Dermis blood vessel endothelial cell (primary cell): ENCODE data around the gene DTX2. TPM values are rescaled to one million over a fixed set of nuclear protein-coding genes. Genes with fewer than 3 reads are reported as not detected.
"Not testable (repeated sequence)": the region's sequence is repeated elsewhere in the genome, so short reads cannot be mapped to it uniquely, and the experiment has no call there.

Experiments
- DNase-seq: peaks from one replicate; pipeline ENCODE4 v3.0.0; 2010
- total RNA-seq: library from RNA; depleted of rRNA; stranded (reverse); fragments of >200 nt; gene quantifications from 2 replicates; pipeline ENCODE4 v1.2.3, GENCODE V29; 2014

The DTX2 gene
- total RNA-seq, 1 donor from 2014 or later, result 3.6 TPM

- DNase-seq, result no peak
These were observed 52.6 kb downstream of the DTX2 start for GRCh38 chr7:76513817-76514799.

GRCh38 chr7:76514926-76515771 is 53.6 kb downstream of the DTX2 start:
- DNase-seq, result no peak

DNA sequence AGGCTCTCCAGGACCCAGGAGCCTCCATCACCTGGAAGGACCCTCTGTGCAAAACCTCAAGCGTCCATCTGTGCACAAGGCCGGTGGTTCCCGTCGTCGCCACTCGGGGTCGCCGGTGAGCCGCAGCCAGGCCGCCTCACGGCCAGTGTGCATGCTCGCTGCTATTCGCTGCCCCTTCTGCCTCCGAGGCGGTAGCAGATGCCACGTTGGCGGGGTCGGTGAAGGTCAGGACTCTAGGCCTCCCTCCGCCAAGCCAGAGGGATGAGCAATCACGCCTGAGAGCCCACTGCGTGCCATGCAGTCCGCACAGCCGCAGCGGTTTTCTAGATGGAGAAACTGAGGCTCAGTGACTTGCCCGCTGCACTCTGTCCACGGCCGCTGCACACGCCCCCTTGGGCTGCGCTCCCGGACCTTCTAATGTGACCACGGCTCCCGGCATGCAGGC is 54.5 kb downstream of the DTX2 start:
- no peak for DNase-seq

DNA sequence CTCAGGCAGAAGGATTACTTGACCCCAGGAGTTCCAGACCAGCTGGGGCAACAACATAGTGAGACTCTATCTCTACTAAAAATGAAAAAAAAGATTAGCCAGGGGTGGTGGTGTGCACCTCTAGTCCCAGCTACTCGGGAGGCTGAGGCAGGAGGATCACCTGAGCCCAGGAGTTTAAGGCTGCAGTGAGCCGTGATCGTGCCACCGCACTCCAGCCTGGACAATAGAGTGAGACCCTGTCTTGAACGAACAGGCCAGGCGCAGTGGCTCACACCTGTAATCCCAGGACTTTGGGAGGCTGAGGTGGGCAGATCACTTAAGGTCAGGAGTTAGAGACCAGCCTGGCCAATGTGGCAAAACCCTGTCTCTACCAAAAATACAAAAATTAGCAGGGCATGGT is 55.4 kb downstream of the DTX2 start:
- not testable (repeated sequence) for DNase-seq

DNA sequence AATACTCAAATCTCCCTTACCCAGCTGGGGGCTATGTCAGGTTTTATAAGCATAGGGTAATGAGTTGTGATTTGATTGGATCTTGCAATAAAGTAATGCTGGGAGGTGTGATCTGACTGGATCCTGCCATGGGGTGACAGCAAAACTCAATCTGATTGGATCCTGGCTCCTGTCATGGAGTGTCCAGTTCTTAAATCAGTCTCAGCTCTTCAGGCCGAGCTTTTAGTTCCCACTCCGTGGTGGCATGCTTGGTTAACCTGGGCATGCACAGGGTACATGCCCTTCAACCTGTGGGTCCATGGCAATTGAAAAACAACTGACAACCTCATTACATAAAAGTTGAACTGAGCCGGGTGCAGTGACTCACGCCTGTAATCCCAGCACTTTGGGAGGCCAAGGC is 64.7 kb downstream of the DTX2 start:
- not testable (repeated sequence) for DNase-seq

DNA sequence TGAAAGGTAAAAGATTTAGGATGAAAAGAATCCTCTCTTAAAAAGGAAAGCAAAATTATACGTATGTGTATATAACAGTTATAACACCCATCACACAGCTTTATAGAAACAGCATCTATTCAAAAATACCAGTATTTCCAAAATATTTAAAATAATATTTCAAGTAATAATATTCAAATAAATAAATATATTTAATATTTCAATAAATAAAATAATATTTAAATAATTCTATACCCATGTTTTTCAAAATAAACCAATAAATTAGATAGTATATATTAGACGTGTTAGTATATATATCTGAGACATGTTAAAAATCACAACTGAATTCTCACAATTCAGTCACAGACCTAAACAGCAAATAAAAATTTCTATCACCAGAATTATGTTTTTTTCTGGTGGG is 70.1 kb downstream of the DTX2 start:
- not testable (repeated sequence) for DNase-seq

DNA sequence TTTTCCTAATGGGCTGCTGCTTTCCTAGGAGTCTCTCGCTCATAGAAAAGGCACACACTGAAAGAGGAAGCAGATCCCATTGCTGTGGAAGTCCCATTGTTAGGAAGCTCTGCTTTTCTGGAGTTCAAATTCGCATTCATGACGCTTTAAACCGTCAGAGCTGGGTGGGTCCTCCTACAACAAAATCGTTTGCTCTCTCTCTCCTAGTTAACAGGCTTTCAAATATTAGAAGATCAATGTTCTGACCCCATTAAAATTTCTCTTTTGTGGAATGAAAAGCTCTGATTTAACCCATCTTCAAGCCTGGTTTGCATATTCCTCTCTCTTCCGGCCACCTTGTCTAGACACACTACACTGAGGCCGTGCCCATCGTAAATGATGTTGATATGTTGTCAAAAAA is 81.7 kb downstream of the DTX2 start, which contains the start of gene SPDYE16:
Gene SPDYE16, minus strand, starts transcription at position 101 of the 400 bp plus-strand sequence. CDS start 1,838 bp downstream, outside the sequence.
- DNase-seq, result not testable (repeated sequence)

DNA sequence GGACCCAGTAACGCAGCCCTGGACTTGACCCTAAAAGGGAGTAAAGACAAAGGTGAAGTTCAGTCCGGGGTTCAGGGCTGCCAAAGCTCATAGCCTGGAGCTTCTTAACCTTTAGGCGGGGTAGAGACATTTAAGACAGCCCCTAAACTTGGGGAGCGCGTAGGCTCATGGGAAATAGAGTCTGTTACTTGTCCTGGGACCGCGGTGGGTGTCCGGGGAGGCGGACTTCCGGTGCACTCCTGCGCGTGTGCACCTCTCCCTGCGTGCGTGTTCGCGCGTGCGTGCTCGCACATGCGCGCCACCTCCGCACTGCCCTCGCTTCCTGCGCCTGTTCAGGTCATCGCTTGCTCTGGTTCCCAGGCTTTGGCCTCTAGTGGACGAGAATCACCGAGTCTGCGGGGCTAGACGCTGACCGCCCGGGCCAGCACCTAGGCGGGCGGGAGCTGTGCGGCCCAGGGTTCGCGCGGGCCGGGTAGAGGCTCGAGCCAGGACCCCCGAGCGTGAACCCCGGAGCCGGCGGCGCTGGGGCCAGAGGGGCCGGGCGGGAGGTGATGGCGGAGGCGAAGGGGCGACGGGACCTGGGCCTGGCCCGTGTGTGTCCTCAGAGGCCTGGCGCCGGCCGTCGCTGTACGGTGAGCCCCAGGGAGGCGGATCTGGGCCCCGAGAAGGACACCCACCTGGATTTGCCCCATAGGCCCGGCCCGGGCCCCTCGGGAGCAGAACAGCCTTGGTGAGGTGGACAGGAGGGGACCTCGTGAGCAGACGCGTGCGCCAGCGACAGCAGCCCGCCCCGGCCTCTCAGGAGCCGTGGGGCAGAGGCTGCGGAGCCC is 87.7 kb downstream of the DTX2 start:
- DNase-seq, result peak; percentile 80

- not testable (repeated sequence) for DNase-seq
These were observed 88.3 kb downstream of the DTX2 start for GRCh38 chr7:76549855-76550248.

GRCh38 chr7:76551992-76552391 is 90.5 kb downstream of the DTX2 start:
- DNase-seq, result not testable (repeated sequence)

Other genes starting within 250 kb of the DTX2 start
- 109 and 120 TPM in 2 replicates for gene HSPB1, start 159.0 kb upstream of the DTX2 start, total RNA-seq
- gene YWHAG, start 102.7 kb upstream of the DTX2 start, total RNA-seq, result 95.0 and 154 TPM in 2 replicates
- gene SSC4D, start 52.0 kb upstream of the DTX2 start, total RNA-seq, result 0.68 and 0.98 TPM in 2 replicates
- 1.0 and 2.8 TPM in 2 replicates for gene ZP3, start 36.8 kb upstream of the DTX2 start, total RNA-seq
- gene UPK3B, start 48.8 kb downstream of the DTX2 start, total RNA-seq, result under 0.01 TPM in 1 of 2 replicates, not detected in the other
- gene SPDYE16, start 81.6 kb downstream of the DTX2 start, total RNA-seq, result 0.09 TPM in 1 of 2 replicates, not detected in the other
- 1.0 and 3.4 TPM in 2 replicates for gene POMZP3, start 165.6 kb downstream of the DTX2 start, total RNA-seq